Keratinocyte (primary cell): ENCODE results near the gene ATP13A1.

Experiments used
- EZH2 ChIP-seq: IDR thresholded peaks from one replicate; pipeline ENCODE4 v1.6.1; 2012; ENCODE audit warnings: inconsistent platforms, mild to moderate bottlenecking, low read length, moderate library complexity
- TF ChIP-seq, protein P1 (sequence below), 3 experiments: IDR thresholded peaks in 1 of 3; conservative IDR thresholded peaks in 1 of 3; optimal IDR thresholded peaks in 1 of 3; 2 replicates in 2 of 3; 3 replicates in 1 of 3; pipeline versions ENCODE3 to v1.5.1; 2011; ENCODE audit warnings: low read length in 3 of 3, mild to moderate bottlenecking in 3 of 3, moderate library complexity in 2 of 3, control low read depth in 1 of 3, inconsistent platforms in 1 of 3; ENCODE audit not compliant: insufficient read depth in 2 of 3; ENCODE audit errors: extremely low read depth in 1 of 3

DNA sequence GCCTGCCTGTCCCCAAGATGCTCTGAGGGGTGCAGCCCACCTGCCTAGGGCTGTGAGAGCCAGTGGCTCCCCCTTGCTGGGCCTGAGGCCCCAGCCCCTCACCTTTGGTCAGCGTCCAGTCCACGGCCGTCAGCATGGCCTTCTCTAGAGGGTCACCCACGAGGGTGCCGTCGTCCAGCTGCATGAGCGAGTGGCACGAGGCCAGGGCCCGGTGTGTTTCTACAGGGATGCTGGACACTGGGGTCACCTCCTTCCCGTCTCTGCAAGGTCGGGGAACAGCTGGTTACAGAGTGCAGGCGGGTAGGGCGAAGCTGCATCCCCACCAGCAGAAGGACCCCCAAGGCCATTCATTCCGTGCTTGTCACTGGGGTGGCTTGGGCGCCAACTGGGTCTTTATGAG lies 9.0 kb downstream of the ATP13A1 start:
- TF ChIP-seq, protein P1, sequence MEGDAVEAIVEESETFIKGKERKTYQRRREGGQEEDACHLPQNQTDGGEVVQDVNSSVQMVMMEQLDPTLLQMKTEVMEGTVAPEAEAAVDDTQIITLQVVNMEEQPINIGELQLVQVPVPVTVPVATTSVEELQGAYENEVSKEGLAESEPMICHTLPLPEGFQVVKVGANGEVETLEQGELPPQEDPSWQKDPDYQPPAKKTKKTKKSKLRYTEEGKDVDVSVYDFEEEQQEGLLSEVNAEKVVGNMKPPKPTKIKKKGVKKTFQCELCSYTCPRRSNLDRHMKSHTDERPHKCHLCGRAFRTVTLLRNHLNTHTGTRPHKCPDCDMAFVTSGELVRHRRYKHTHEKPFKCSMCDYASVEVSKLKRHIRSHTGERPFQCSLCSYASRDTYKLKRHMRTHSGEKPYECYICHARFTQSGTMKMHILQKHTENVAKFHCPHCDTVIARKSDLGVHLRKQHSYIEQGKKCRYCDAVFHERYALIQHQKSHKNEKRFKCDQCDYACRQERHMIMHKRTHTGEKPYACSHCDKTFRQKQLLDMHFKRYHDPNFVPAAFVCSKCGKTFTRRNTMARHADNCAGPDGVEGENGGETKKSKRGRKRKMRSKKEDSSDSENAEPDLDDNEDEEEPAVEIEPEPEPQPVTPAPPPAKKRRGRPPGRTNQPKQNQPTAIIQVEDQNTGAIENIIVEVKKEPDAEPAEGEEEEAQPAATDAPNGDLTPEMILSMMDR (optimal IDR thresholded peaks at IDR 0.05 in 1 of 3, IDR thresholded peaks at IDR 0.05 in 1 of 3, conservative IDR thresholded peaks at IDR 0.05 in 1 of 3; ENCODE audit: extremely low read depth in 1 of 3, insufficient read depth in 2 of 3, low read length in 3 of 3): no peak
- TF ChIP-seq EZH2: no peak
